Astrocyte of the hippocampus (primary cell): ENCODE results near the gene MUC22.
A peak's percentile ranks its signal among the peaks of the same experiment; 100 is the strongest.
"Not testable (repeated sequence)": the region's sequence is repeated elsewhere in the genome, so short reads cannot be mapped to it uniquely, and the experiment has no call there.

Experiments
- DNase-seq: peaks from one replicate; pipeline ENCODE4 v3.0.0; 2011; ENCODE audit warnings: low read depth, low spot score

The MUC22 gene

GRCh38 chr6:31010393-31011060 lies at the start of gene MUC22:
MUC22 (plus strand) TSS chr6:31010474; CDS start chr6:31010707, 233 bp downstream.
- peak; percentile 53 for DNase-seq

GRCh38 chr6:30960907-30961673 lies 49.2 kb upstream of the MUC22 start:
- DNase-seq = no peak

DNA sequence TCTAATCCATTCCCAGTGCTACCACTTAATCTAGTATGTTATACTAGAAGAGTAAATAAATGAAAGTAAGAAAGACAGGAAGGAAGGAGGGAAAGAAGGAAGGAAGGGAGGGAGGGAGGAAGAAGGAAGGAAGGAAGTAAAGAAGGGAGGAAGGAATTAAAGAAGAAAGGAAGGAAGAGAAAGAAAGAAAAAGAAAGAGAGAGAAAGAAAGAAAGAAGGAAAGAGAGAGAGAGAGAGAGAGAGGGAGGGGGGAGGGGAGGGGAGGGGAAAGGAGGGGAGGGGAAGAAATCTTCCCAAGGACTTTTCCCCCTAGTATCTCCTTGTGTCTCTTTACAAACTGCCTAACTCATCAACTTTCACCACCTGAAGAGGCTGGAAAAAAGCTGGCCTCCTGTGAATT lies 47.6 kb upstream of the MUC22 start:
- DNase-seq = no peak

DNA sequence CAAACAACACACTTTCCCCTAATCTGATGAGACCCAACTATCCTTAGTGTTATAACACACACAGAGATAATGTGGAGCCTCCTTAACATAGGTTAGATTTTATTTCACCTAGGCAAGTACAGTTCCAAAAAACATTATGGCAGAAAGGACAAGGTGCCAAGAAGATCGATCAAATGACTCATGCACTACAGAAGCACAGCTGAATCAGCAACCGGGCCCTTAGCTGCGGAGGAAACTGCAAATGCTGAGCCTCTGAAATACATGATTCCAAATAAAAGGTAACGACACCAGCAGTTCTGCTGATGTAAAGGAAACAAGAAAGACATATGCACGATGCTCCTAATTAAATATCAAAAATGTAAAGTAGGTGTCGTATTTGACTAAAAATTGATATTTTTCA lies 46.6 kb upstream of the MUC22 start:
- DNase-seq = peak; percentile 61

DNA sequence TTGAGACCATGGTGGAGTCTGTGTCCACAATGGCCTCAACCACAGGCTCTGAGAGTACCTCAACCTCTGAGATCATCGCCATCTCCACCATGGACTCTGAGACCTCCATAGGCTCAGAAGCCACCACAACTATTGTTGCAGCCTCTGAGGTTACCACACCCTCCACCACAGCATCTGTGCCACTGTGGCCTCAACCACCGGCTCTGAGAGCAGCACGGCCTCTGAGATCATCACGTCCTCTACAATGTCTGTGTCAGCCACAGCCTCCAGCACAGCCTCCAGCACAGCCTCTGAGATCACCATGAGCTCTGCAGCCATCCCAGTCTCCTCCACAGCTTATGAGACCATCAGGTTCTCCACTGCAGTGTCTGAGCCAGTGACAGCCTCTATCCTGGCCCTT lies 46.2 kb upstream of the MUC22 start:
- peak; percentile 29 for DNase-seq

DNA sequence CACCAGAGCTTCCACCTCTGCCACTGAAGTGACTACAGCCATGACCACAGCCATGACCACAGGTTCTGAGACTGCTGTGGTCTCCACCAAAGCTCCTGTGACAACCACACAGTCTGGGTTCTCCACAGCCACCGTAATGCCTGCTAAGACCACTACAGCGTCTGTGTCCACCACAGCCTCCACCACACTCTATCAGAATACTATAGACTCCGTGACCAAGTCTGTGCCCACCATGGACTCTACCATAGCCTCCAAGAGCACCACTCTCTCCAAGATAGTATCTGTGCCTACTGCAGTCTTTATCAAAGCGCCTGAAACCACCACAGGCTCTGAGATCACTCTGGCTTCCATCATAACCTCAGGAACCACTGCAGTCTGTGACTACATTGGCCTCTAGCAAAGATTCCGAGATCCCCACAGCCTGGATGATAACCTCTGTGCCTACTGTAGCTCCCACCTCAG lies 45.1 kb upstream of the MUC22 start:
- DNase-seq = no peak

GRCh38 chr6:30966154-30966553 lies 44.1 kb upstream of the MUC22 start:
- DNase-seq = no peak

- not testable (repeated sequence) for DNase-seq
Measured at GRCh38 chr6:30969171-30969570, 41.1 kb upstream of the MUC22 start.

GRCh38 chr6:30970946-30971345 lies 39.3 kb upstream of the MUC22 start:
- no peak for DNase-seq

DNA sequence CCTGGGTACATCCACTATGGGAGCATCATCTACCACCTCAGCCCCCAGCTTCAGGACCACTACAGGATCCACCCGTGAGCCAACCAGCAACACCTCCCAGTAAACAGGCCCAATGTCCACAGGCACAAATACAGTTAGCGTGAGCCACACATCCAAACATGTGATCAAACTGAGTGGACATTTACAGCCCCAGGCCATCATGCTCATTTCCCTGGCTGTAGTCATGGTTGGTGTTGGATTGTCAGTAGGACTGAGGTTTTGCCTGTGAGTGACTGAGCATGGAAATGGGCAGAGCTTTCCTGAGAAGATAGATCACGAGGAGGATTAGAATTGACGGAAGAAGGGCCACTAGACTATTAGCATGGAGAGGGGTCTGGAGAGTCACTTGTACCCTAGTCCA lies 37.5 kb upstream of the MUC22 start:
- DNase-seq = no peak

GRCh38 chr6:30974490-30975252 lies 35.6 kb upstream of the MUC22 start:
- no peak for DNase-seq

DNA sequence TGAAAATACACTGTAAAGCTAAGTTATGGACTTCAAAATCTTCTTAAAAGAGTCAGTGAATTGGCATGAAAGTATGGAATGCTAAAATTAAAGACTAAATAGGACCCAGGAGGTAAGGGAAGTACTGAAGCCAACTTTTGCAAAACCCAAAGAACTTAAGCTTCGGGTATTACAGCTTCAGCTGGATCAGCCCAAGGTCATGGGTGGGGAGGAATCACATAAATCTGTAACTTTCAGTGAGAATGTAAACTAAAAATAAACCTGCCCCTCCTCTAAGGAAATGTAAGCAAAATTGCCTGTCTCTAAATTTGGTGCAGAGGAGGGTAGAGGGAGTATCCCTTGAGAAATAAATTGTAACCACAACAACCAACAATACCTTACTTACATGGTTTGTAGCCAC lies 31.1 kb upstream of the MUC22 start:
- no peak for DNase-seq

- no peak for DNase-seq
Measured at GRCh38 chr6:30979690-30980089, 30.6 kb upstream of the MUC22 start.

GRCh38 chr6:30981942-30982772 lies 28.1 kb upstream of the MUC22 start:
- DNase-seq = peak; percentile 80

GRCh38 chr6:30983439-30983838 lies 26.8 kb upstream of the MUC22 start, which contains the start of gene MUC21:
MUC21 (plus strand) TSS chr6:30983718; CDS start chr6:30983959, 241 bp downstream.
- no peak for DNase-seq

DNA sequence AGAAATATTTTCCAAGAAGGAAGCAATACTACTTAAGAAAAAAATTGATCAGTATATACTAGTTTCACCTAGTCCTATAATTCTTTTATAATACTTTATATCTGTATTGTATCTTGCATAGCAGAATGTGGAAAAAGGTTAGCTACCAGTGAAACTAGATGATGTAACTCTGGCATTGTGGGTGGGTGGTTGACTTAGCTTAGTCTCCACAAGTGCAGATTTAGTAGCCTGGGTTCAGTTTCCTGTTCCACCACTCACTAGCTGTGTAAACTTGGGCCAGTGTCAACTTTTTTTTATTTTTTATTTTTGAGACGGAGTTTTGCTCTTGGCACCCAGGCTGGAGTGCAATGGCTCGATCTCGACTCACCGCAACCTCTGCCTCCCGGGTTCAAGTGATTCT lies 24.8 kb upstream of the MUC22 start:
- DNase-seq = no peak

DNA sequence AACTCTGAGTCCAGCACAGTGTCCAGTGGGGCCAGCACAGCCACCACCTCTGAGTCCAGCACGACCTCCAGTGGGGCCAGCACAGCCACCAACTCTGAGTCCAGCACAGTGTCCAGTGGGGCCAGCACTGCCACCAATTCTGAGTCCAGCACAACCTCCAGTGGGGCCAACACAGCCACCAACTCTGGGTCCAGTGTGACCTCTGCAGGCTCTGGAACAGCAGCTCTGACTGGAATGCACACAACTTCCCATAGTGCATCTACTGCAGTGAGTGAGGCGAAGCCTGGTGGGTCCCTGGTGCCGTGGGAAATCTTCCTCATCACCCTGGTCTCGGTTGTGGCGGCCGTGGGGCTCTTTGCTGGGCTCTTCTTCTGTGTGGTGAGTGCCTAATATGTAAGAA lies 23.0 kb upstream of the MUC22 start:
- no peak for DNase-seq

GRCh38 chr6:30988209-30988825 lies 22.0 kb upstream of the MUC22 start:
- DNase-seq = no peak

- no peak for DNase-seq
Measured at GRCh38 chr6:30990422-30991086, 19.7 kb upstream of the MUC22 start.

DNA sequence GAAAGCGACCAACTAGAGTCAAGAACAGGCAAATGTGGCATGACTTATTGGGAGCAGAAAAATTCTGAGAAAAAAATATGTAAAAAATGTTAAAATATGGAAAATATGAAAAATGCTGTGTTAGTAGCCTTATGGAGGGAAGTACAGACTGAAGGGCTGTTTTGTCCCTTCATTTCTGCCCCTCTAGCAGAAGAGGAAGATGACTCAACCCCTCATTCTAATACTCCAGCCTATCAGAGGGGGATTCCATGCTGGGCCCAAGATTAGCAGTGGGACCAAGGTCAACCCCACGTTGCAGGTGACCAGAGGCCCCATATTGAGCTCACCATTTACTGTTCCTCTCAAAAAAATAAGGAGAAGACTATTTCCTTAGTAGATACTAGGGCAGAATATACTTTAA lies 18.4 kb upstream of the MUC22 start:
- no peak for DNase-seq
